ENCODE data around the gene SLC38A2.

DNA sequence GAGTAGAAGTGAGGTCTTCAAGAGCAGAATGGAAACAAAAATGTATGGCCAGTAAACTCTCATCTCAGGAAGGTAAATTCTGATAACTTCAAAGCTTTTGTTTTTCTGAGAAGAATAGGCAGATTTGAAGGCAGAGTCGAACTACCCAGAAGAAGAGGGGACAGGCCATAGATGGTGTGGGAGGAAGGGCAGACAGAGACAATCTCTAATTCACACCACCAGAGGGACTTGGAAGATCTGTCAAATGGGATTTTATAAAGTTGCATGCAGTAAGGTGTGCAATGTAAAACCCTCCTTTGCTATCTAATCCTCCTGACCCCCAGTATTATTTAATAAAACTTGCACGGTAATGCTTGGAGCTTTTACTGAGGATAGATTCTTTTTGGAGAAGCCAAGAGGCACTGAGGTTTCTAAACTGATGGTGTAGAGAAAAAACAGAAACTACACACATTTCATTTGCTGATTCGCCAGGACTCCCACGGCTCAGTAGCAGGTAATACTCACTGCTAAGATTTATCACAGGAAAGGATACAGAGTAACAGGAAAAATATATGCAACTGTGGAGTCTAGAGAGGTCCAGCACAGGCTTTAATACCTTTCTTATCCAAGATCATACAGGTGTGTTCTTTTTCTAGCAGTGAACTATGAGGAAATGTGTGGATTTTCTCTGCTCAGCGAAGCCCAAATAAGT is 18.3 kb downstream of the SLC38A2 start:
- TF ChIP-seq, protein P1, sequence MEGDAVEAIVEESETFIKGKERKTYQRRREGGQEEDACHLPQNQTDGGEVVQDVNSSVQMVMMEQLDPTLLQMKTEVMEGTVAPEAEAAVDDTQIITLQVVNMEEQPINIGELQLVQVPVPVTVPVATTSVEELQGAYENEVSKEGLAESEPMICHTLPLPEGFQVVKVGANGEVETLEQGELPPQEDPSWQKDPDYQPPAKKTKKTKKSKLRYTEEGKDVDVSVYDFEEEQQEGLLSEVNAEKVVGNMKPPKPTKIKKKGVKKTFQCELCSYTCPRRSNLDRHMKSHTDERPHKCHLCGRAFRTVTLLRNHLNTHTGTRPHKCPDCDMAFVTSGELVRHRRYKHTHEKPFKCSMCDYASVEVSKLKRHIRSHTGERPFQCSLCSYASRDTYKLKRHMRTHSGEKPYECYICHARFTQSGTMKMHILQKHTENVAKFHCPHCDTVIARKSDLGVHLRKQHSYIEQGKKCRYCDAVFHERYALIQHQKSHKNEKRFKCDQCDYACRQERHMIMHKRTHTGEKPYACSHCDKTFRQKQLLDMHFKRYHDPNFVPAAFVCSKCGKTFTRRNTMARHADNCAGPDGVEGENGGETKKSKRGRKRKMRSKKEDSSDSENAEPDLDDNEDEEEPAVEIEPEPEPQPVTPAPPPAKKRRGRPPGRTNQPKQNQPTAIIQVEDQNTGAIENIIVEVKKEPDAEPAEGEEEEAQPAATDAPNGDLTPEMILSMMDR (IDR thresholded peaks at IDR 0.05), result no peak
- TF ChIP-seq POLR2A (IDR thresholded peaks at IDR 0.05), result no peak
- TF ChIP-seq EP300 (IDR thresholded peaks at IDR 0.05), result no peak

Data from tibial nerve (tissue), 4 donors.